ENCODE measurements around the gene SLC30A4.

Gene SLC30A4

GRCh38 chr15:45449395-45449794 is 73.2 kb downstream of the SLC30A4 start:
- DNase-seq = no peak

DNA sequence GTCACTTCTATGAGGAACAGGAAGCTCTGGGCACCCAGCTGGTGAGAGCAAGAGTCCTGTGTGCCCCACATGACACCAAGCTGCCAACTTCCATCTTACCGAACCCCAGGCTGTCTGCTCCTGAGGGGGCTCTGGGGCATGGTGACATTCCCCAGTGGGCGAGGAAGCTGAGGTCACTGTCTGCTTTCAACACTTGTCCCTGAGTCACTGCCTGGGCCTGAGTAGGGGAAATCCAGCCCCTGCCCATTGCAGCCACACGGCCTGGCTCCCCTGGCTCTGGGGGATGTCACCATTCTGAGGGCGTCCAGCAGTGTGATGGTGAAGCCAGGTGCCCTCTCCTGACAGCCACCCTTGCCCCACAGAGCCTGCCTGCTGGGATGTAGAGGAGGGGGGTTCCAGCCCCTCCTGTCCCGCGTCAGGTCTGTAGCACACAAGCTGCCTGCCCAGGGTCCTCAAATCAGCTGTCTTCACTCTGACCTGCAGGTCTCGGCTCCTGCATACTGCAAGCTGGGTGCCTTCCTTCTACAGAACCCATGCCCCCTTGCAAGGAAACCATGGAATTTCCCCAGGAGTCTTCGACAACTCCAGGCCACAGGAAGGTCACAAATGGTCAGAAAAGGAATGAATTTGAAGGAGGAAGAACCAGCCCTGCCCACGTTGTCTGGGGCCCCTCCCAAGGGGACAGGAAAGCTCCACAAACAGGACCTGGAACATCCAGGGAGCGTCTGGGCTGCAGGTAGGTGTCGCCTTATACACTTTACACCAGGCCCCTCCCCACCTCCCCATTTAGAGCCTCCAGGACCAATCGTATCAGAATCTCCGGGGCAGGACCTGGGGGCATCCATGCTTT is 74.3 kb downstream of the SLC30A4 start:
- DNase-seq = peak; percentile 19

DNA sequence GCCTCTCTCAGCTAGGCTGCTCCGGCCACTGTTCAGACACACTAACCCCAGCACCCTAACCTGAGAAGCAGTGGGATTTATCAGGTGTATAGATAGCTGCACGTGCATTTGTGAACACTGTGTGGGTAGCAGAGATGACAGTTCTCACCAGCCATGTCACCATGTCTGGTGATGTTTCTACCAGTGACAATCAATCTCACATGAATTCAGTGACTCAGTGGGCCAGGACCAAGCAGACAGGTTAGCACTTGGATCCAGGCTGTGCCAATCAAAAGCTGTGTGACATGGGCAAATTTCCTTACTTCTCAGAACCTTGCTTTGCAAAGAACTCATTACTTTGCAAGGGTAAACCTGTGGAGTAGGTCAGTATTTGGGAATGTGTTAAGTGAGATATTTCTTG is 78.9 kb downstream of the SLC30A4 start:
- DNase-seq = no peak

DNA sequence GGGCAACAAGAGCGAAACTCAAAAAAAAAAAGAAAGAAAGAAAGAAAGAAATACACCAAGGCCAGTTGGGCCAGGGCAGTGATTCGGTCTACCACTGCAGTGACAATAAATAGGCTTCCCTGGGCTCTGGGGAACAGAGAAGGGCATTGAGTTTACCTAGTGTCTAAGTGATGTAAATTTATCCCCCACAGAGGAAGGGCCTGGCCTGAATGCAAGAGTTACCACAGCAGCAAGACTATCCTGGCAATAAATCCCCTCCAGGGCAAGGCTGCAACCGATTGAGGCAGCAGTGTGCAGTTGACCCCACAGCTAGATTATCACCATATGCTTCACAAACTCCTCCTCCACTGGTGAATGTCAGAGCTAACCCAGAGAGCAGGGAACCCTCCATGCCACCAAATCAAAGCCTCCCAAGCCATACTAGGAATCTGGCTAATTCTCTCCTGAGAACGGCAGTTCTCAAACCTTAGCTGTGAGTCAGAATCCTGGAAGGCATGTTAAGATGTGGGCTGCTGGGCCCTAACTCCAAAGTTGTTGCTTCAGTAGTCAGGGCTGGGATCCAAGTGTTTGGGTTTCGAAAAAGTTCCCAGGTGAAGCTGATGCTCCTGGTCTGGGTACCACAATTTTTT is 79.9 kb downstream of the SLC30A4 start:
- DNase-seq = no peak

DNA sequence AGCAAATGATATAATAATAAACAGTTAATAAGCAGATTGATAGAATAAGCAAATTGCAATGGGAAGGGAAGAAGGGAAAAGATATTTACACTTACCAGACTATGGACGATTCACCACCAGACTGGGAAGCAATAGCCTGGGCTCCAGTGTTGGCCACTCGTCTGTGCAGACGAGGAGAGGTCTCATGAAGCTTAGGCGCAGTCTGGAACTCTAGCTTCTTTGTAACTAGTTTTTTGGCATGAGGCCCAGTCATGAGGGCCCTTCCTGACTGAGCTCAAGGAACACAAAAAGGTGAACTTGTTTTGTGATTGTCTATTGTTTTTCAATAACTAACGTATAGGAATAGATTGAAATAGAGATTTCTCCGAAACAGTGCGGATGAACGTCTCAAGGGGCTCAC is 80.9 kb downstream of the SLC30A4 start:
- DNase-seq = peak; percentile 12

- no peak for DNase-seq
These were observed 81.5 kb downstream of the SLC30A4 start for GRCh38 chr15:45441036-45441435.

DNA sequence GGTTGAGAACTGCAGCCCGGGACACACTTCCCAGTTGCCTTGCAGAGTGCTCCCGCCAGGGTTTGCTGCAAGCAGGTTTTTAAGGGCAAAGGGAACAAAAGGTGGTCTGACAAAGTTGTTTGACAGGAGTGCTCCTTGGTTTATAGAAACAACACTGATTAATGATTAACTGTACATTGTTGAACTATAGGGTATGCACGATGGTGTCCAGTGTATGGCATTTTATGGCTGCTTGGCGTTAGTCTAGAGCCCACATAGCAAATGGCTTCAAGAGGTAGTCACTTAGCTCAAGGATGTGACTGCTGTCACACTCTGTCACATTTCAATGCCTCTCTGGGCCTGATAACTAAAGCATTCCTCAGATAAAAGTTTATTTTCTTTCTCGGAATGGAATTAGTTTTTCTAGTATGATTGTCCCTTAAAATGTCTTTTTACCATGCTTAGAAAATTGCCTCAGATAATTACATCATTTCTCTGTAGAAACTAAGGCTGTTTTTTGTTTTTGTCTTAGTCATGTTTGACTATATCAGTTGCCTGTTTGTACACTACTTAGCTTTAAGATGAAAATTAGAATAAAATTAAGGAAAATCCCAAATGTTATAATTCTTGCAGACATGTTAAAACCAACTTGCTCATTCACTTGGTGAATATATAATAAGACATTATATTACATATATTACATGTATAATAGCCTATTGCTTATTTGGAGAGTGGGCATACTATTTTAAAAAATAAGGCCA is 82.9 kb downstream of the SLC30A4 start:
- no peak for DNase-seq

DNA sequence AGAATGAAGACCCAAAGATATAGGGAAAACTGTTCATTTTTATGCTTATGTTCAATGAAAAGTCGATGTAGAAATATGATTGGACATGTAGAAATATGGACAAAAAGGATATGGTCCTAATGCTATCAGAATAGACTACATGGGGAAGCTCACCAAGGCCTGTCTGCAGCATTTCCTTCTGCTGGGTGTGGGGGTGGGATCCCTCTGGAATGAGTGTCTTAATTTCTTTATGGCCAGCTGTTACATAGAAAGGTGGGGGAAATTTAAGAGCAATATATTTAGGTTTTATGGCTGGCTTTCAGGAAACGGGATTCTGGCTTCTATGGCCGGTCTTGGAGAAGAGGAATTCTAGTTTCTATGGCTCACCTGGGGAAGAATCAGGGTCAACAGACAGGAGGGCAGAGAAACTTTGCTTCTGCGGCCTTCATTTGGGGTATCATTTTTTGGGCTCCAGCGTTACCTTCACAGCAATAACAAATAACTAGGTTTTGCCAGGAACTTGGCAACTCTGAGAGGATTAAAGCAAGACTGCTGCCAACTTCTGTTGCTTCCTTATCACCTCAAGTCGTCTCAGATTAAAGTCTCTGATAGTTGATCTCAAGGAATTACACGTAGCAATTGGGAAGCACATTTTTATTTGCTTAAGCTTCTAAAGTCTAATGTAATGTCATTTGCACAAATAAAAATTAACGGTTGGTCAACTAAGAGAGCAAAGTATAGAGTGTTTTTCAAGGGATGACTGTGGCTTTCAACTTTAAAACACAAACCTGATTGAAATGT is 87.2 kb downstream of the SLC30A4 start:
- DNase-seq = no peak

DNA sequence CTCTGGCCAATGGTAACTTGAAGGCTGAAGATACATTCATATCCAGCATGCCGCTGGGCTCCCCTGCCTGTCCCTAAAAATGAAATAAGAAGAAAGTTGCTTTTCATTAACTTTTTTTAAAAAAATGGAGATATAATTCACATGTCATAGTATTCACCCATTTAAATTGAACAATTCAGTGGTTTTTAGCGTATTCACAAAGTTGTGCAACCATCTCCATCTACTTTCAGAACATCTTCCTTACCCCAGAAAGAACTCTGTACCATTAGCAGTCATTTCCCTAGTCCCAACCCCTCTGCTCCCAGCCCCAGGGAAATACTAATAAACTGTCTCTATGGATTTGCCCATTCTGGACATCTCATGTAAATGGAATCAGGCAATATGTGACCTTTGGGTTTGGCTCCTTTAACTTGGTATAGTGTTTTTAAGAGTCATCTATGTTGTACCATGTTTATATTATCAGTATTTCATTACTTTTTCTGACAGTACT is 88.4 kb downstream of the SLC30A4 start:
- DNase-seq = no peak

GRCh38 chr15:45431511-45431910 is 91.0 kb downstream of the SLC30A4 start:
- DNase-seq = no peak

GRCh38 chr15:45429941-45430792 is 92.4 kb downstream of the SLC30A4 start:
- DNase-seq = peak; percentile 76
